ENCODE results near the gene OR2F2.

Gene OR2F2

DNA sequence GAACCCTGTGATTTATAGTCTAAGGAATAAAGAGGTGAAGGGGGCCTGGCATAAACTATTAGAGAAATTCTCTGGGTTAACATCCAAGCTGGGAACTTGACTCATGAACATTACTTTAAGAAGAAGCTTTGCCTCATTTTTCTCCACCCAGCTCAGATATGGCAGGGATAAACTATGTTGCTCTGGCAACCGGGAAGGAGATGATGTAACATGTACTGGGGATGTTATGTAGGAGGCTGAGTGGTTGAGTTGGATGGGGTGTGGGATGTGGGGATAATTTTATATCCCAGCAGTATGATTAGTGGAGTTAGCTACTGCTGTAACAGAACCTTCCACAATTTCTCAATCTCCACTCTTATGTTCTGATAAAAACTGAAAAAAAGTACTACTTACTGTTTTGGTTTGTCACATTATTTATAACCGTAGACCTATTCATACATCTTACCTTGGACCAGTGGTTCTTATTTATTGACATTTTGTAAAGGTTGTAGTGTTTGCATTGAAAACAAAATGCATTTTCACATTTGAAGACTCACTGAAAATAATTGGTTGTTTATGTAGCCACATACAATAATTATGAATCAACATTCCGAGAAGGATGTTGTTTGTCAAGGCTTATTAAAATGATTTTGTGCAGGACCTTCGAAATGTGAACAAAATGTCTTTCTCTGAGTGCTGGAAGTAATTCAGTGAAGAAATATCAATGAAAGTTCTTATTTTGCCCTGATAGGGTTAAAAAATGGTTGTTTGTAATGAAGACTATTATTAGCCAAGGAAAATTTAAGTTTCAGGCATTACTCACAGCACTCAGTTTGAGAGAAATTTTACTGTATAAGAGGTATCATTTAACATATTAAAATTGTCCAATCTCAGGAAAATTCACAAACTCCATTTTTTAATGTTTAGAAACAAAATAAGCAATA, 1.3 kb downstream of the OR2F2 start:
- H3K4me3 ChIP-seq (ENCODE audit: low read depth, low read length) = no peak overlapping the region
- TF ChIP-seq, protein P1, sequence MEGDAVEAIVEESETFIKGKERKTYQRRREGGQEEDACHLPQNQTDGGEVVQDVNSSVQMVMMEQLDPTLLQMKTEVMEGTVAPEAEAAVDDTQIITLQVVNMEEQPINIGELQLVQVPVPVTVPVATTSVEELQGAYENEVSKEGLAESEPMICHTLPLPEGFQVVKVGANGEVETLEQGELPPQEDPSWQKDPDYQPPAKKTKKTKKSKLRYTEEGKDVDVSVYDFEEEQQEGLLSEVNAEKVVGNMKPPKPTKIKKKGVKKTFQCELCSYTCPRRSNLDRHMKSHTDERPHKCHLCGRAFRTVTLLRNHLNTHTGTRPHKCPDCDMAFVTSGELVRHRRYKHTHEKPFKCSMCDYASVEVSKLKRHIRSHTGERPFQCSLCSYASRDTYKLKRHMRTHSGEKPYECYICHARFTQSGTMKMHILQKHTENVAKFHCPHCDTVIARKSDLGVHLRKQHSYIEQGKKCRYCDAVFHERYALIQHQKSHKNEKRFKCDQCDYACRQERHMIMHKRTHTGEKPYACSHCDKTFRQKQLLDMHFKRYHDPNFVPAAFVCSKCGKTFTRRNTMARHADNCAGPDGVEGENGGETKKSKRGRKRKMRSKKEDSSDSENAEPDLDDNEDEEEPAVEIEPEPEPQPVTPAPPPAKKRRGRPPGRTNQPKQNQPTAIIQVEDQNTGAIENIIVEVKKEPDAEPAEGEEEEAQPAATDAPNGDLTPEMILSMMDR (IDR thresholded peaks at IDR 0.05; ENCODE audit: low read depth, low read length, missing control alignments) = no peak
- DNase-seq (ENCODE audit: low read depth) = no peak

- no peak overlapping the region for H3K4me3 ChIP-seq (ENCODE audit: low read depth, low read length)
- no peak for DNase-seq (ENCODE audit: low read depth)
- TF ChIP-seq, protein P1 (IDR thresholded peaks at IDR 0.05; ENCODE audit: low read depth, low read length, missing control alignments) = no peak
Observed at GRCh38 chr7:143938379-143939243, 3.6 kb downstream of the OR2F2 start.

DNA sequence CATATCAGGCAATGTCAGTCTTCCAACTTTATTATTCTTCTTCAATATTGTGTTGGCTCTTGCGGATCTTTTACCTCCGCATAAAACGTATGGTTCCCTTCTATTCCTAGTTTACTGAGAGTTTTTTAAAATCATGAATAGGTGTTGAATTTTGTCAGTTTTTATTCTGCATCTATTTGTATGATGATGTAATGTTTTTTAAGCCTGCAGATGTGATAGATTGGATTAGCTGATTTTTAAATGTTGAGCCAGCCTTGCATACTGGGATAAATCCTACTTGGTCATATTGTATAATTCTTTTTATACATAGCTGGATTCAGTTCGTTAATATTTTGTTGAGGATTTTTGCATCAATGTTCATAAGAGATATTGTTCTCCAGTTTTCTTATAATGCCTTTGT, 10.4 kb downstream of the OR2F2 start:
- no peak for DNase-seq (ENCODE audit: low read depth)
- TF ChIP-seq, protein P1 (IDR thresholded peaks at IDR 0.05; ENCODE audit: low read depth, low read length, missing control alignments) = no peak
- H3K4me3 ChIP-seq (ENCODE audit: low read depth, low read length) = no peak overlapping the region

- TF ChIP-seq, protein P1 (IDR thresholded peaks at IDR 0.05; ENCODE audit: low read depth, low read length, missing control alignments) = no peak
- H3K4me3 ChIP-seq (ENCODE audit: low read depth, low read length) = no peak overlapping the region
- DNase-seq (ENCODE audit: low read depth) = no peak
Observed at GRCh38 chr7:143947111-143947510, 12.1 kb downstream of the OR2F2 start.

DNA sequence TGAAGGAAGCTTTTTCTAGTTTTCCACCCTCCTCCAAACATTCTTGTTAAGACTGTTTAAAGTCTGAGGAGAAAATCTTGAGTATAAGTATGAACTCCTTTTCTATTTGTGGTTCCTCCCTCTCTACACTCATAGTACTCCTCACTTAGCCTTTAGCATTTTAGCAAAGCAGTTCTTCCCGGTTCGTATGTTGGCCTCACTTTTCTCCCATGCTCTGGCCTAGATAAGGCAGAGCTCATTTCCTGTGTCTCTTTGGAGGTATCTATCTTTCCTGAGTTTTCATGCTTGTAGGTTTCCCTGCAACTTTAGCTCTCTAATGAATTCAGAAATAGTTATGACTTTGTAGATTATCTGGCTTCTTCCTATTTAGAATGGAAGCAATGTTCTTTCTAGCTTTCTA, 13.7 kb downstream of the OR2F2 start:
- H3K4me3 ChIP-seq (ENCODE audit: low read depth, low read length) = no peak overlapping the region
- TF ChIP-seq, protein P1 (IDR thresholded peaks at IDR 0.05; ENCODE audit: low read depth, low read length, missing control alignments) = no peak
- no peak for DNase-seq (ENCODE audit: low read depth)

DNA sequence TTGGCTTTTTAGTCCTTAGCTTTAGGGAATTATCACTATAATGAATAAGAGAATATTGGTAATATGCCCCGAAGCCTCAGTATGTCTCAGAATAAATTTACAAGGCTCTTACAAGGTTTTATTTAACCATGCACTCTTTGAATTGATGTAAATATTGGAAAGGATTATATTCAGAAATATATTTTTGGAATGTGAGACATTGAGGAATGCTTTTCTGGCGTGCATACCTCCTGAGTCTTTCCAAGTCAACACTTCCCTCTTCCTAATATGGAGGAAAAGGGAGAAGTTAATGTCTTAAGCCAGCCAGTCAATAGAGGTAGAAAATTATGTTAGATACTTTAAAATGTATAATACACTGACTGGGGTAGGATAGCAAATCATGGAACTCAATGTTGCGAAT, 18.4 kb downstream of the OR2F2 start:
- no peak overlapping the region for H3K4me3 ChIP-seq (ENCODE audit: low read depth, low read length)
- TF ChIP-seq, protein P1 (IDR thresholded peaks at IDR 0.05; ENCODE audit: low read depth, low read length, missing control alignments) = no peak
- no peak for DNase-seq (ENCODE audit: low read depth)
